IPS-NIHi7 (cell line): ENCODE measurements around the gene FCRL3.

Experiments used
- DNase-seq: peaks from one replicate; pipeline ENCODE4 v3.0.0; 2012; ENCODE audit warnings: mixed read lengths; ENCODE audit errors: extremely low spot score

The FCRL3 gene

DNA sequence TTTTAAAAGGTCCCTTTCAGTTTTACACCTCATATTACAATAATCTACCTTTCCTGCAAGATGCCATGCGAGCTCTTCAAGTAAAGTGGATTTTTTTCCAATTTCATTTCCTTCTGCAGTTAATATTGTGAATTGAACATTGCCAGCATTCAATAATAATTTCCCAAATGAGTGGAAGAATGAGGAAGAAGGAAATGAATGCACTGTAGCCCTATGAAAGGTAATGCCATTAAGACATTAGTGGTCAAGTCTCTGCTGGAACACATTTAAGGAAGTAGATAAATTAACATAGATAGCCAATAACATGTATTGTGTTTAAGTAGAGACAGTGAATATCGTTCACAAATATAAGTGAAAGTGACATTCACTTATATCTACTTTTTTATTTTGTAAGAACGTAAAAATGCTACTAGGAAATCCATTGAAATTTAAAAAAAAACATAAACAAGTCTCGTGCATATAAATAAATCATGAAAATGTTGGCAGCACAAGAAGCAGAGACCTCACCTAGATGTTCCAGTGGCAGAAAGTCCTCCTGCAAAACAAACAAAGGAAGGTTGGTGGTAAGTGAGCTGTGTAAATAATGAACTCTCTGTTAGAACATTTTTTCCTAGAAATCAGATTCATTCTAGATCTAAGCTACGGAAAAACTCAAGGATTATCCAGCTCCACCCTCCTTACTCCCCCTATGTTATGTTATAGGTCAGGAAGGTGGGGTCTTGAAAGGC is 17.7 kb downstream of the FCRL3 start:
- DNase-seq: no peak

DNA sequence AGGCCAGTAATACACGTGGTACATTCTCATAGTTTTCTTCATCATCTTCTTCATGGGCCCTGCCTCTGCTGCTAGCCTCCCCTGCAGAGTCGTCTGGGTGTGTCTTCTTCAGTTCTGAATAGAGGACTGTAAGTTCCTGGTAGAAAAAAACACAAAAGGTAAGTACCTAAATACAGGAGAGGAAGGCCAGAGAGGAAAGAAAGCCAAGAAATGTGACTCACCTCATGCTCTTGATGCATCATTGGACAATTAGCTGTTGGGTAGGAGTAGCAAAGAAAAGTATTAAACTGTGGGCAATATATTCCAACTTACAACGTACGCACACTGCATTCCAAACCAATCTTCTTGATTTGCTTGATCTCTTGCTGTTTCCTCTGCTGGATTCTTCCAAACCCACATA is 21.8 kb downstream of the FCRL3 start:
- DNase-seq: no peak

DNA sequence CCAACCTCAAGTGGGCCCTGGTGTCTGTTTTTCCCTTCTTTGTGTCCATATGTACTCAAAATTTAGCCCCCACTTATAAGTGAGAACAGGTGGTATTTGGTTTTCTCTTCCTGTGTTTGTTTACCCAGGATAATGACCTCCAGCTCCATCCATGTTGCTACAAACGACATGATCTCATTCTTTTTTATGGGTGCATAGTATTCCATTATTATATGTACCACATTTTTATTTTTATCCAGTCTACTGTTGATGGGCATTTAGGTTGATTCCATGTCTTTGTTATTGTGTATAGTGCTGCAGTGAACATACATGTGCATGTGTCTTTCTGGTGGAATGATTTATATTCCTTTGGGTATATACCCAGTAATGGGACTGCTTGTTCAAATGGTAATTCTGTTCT is 27.6 kb downstream of the FCRL3 start:
- no peak for DNase-seq

DNA sequence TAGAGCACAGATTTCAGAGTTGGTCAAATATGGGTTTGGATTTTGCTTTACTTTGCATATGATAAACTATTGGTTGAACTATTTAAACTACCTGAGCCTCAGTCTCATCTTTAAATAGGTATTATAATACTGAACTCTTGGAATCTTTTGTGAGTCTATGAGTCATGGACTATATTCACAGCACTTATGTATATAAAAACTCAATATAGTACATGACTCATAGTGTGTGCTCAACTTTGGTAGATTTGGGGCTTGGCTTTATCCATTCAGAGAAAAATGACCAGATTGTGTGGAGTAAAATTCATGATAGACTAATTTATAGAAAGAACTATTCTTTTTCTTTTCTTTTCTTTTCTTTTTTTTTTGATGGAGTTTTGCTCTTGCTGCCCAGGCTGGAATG is 28.7 kb downstream of the FCRL3 start:
- no peak for DNase-seq

DNA sequence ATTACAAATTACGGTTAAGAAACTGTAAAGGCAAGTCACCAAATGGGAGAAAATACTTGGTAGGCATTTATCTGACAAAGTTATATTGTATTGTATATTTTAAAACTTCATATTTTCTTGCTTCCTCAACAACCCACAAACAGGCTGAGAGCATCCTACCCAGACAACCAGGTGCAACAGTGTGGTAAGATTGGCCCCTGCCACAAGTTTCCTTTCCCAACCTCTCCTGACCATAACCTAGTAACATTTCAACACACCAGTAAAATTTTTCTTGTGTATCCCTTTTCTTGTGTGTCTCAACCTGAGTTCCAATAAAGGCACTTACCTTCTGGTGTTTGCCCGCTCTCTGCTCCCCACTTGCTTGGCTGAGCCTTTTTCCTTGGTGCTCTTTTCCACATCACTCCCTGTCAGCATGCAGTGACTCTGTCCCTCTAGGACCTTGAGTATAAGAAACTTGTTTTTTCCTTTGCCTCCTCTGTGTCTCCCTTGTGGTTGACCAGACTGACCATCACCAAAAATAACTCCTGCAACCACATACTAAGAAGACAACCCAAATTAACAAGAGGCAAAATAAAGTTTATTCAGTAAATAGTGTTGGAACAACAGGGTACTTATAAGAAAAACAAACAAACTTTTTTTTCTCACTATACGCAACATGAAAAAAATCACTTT is 40.9 kb downstream of the FCRL3 start:
- no peak for DNase-seq

DNA sequence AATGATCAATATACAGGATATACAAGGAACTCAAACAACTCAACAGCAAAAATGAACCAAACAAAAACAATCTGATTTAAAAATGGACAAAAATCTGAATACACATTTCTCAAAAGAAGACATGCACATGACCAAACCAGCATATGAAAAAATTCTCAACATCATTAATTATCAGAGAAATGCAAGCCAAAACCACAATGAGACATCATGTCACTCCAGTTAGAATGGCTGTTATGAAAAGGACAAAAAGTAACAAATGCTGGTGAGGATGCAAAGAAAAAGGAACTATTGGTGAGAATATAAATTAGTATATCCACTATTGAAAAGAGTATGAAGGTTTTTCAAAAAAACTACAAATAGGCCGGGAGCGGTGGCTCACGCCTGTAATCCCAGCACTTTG is 42.0 kb downstream of the FCRL3 start:
- DNase-seq: no peak

DNA sequence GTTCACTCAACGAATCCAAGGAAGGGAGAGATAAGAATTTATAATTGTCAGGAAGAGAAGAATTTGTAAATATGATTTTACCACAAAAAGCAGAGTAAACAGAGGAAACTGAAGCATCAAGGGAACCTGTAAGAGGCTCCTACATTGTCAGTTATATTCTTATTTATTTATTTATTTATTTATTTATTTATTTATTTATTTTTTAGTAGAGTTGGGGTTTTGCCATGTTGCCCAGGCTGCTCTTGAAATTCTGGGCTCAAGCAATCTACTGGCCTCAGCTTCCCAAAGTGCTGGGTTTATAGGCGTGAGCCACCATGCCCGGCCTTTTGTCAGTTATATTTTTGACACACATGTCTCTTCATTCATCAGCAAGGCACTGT is 47.1 kb downstream of the FCRL3 start:
- DNase-seq: no peak

DNA sequence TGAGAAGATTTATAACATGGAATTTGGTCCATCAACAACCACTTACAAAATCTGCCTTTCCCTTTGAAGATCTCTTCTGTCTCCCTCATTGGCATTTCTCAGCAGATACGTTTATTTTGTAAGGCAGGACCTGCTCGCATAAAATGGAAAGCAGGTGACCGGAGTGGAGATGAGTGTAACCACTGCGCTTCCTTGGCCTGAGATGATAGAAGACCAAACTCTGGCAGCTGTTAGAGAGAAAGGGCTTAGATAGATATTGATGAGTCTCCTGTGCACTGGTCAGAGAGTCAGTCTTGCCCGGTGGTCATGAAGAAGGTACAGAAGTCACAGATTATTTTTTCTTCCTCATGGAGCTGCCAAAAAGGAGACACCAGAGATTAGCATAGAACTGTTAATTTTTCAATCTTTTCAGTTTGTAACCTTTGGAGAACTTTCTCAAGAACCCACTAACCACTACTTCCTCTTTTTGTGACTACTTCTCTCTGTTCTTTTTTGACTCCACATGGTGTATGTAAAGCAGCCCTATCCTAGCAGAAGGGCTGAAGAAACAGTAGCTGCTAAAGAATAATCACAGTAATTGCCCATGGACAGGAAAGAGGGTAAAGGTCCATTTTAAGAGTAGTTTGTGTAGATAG is 47.6 kb downstream of the FCRL3 start:
- DNase-seq: no peak

DNA sequence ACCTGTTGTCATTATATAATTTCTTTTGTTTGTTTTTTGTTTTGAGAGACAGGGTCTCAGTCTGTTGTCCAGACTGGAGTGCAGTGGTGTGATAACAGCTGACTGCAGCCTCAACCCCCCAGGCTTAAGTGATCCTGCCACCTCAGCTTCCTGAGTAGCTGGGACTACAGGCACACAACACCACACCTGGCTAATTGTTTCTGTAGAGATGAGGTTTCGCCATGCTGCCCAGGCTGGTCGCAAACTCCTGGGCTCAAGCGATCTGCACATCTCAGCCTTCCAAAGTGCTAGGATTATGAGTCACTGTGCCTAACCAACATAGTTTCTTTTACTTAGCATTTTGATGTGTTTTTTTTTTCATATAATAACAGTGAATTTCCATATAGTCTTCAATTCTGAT is 52.3 kb downstream of the FCRL3 start:
- DNase-seq: no peak

DNA sequence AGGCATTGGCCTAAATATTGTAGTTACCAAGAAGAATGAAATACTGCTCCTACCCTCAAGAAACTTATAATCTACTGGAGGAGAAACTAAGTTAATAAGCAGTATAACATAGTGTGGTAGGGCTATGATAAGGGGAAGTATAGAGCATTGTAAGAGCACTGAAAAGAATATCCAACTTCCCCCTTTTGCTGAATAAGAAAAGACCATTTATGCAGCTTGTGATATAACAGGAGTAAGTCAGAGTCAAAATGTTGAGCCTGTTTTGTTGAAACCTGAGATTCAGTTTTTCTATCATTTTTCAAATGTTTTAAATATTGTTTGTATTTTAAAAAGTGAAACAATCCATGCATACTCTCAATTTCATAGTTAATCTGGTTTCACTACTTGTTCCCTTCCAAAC is 54.4 kb downstream of the FCRL3 start:
- DNase-seq: no peak

DNA sequence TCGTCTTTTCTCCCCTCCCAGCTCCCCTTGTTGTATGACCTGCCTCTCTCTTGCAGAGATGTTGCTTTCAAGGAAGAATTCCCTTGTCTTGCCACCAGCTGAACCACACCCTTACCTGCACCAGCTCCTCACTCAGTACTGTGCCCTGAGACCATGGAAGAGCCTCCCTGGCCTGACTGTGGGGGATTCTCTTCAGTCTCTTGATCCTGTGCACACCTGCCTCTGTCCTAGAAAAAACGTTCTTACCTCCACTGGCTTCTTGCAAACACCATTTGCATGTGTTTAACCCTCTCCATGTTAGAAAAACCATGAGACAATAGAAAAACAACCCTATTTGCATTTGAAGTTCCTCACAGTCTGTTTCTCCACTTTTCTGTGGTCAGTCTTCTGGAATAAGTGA is 59.4 kb downstream of the FCRL3 start:
- no peak for DNase-seq

DNA sequence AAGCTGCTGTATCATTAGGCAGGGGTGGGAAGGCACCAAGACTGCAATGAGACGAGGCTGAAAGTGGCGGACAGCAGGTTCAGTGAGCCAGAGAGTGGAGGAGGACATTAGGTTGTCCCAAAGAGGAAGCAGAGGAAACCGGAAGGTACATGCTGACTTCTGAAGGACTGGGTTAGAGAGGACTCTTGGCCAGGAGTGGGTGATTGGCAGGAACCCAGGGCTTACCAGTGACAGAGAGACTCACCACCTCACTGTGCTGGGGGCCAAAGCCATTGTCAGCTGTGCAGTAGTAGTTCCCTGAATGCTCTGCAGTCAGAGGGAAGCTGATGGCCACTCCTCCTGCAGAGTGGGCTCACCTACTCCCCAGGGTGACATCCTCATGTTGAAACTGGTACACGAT is 60.8 kb downstream of the FCRL3 start:
- DNase-seq: no peak

DNA sequence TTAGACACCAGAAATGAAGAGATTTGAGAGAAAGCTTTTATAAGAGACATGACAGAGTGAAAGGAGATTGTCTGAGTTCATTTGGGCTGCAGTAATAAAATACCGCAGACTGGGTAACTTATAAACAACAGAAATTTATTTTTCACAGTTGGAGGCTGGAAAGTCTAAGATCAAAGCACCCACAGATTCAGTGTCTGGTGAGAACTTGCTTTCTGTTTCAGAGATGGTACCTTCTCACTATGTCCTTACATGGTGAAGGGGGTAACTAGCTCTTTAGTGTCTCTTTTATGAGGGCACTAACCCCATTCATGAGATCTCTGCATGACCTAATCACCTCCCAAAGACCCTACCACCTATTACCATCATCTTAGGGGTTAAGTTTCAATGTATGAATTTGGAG is 71.8 kb downstream of the FCRL3 start:
- no peak for DNase-seq
